ENCODE results near the gene BPIFB3.
"Not testable (repeated sequence)": the region's sequence is repeated elsewhere in the genome, so short reads cannot be mapped to it uniquely, and the experiment has no call there.

The BPIFB3 gene

DNA sequence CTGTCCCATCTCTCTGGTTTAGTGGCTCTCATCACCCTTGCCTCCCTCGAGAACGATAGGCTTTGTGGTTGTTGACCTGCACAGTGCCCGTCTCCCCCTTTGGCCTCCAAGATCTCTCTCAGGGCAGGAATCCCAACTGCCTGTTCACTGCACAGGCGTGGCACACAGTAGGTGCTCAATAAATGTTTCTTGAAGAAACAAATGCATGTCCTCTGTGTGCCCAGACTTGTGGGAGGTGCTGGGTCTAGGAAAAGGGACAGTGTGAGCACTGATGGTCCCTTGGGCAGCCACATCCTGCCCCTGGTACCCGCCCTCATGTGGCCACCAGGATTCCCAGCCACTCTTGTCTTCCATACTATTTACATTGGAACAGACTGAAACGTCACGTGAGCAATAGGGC is 24.8 kb upstream of the BPIFB3 start:
- DNase-seq (ENCODE audit: low read depth), result no peak

DNA sequence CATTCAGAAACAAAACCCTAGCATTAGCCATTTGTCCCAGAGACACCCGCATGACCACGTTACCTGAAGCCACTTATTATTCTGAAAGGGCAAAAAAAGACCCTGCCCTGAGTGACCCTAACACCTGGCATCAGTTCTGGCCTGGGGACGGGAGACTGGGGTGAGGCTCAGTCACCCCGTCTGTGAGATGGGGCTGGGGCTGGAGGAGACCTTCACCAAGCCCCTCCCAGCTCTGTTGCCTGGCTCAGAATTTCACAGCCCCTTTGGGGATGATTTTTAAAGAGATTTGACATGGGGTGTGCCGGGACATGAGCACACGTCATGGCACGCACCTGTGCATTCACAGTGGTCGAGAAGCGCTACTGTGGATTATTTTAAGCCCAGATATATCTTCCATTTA is 23.6 kb upstream of the BPIFB3 start:
- no peak for DNase-seq (ENCODE audit: low read depth)

DNA sequence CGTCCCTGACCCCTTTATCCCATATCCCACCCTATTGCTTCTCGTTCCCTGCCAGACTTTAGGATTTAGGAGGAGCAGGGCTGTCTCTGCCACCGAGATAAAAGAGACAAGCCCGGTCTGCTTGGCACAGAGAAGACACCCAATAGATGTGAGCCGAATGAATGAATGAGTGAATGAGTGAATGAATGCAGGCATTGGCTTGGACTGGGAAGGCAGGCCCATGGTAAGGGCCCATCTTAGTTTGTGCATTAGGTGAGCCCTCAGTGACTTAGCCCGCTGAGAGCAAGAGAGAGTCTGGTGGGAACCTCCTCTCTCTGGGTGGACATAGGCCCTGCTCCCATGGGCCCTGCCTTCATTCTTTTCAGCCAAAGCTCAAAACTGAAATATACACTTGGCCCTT is 23.1 kb upstream of the BPIFB3 start:
- no peak for DNase-seq (ENCODE audit: low read depth)

DNA sequence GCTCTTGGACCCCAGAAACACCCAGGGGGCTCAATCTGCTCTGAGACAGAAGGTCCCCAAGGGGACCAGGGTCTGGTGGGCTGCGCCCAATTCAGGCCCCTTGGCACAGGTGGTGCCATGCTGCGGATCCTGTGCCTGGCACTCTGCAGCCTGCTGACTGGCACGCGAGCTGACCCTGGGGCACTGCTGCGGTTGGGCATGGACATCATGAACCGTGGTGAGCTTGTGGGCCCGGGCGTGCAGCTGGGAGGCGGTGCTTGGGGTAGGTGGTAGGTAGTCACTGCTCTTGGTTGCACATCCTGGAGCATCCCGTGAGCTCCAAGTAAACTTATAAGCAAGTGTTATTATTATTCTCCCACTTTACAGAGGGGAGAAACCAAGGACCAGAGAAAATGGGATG is 22.2 kb upstream of the BPIFB3 start, which contains the start of gene BPIFB6:
BPIFB6 (plus strand) TSS at position 118 of the 400 bp plus-strand sequence; CDS start at position 118, 0 bp downstream.
- no peak for DNase-seq (ENCODE audit: low read depth)

DNA sequence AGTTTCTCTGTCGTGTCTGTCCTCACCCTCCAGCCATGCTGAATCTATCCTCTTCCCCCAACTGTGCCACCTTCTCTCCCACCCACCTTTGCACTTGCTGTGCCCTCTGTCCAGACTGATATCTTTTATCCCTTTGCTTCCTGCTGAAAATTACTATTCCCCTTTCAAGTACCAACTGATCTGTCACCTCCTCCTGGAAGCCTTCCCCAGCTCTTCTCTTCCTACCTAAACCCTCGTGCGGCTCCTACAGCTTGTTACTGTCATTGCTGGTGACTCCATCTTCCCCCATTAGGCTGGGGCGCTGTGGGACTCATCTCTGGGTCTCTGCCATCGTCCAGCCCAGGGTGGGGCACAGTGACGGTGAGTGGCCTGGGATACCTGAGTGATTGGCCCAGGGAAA is 21.1 kb upstream of the BPIFB3 start:
- DNase-seq (ENCODE audit: low read depth), result no peak

DNA sequence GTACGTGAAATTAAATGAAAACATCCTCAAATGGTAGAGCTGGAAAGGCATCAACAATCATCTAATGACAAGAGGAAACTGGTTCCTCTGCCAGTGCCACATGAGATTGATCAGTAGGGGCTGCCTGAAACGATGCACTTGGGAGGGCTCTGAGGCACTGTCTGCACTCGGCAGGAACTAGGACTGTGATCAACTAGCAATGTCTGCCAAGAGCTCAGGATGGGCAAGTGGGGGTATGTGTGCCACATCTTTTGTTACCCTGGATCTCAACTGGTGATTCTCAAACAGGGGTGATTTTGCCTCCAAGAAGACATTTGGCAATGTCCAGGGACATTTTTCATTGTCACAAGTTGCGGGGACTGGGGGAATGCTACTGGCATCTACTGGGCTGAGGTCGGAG is 20.3 kb upstream of the BPIFB3 start:
- no peak for DNase-seq (ENCODE audit: low read depth)

DNA sequence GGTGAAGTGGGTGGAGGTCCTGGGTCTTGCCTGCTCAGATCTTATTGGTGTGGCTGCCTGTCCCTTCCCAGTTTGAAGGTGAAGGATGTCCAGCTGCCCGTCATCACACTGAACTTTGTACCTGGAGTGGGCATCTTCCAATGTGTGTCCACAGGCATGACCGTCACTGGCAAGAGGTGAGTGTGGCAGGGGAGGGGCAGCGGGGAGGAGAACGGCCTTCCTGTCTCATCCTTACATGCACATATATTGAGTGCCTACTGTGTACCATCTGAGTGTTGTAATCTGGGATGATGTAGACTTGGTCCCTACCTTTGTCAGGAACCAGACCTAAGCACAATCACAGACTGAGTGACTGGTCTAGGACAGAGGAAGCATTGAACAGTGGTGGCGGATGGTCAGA is 19.6 kb upstream of the BPIFB3 start:
- no peak for DNase-seq (ENCODE audit: low read depth)

DNA sequence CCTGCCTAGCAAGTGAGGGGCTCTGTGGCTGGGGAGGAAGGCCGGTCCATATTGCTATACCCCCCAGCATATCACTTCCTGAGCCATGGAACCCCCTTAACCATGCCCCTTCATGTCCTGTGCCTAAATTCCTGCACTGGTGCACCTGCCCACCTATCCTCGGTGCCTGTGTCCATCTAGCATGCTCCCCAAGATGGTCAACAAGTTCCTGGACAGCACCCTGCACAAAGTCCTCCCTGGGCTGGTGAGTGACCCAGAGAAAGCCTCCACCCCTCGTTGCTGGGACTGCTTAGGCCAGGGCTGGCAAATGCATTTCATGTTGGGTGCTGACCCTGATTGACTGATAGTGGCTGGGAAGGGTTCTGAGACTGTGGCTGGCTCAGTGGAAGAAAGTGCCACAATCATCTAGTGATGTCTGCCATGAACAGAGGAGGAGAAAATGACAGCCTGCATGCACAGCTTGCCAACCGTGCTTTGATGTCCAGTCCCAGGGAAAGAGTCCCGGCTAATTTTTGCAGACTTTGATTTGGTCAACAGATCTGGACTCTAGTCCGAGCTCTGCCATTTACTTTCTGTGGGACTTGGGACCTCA is 18.7 kb upstream of the BPIFB3 start:
- no peak for DNase-seq (ENCODE audit: low read depth)

DNA sequence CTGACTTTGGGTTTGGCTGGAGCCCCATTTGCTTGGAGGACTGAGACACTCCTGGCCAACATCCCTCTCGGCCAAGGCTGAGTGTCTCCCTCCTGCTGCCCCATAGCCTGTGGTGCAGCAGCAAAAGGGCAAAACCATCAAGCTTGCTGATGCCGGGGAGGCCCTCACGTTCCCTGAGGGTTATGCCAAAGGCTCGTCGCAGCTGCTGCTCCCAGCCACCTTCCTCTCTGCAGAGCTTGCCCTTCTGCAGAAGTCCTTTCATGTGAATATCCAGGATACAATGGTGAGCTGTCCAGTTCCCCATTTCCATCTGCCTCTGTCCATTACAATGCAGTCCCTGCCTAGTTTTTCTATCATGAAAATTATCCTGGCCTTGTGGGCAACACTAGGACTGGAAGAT is 16.2 kb upstream of the BPIFB3 start:
- no peak for DNase-seq (ENCODE audit: low read depth)

DNA sequence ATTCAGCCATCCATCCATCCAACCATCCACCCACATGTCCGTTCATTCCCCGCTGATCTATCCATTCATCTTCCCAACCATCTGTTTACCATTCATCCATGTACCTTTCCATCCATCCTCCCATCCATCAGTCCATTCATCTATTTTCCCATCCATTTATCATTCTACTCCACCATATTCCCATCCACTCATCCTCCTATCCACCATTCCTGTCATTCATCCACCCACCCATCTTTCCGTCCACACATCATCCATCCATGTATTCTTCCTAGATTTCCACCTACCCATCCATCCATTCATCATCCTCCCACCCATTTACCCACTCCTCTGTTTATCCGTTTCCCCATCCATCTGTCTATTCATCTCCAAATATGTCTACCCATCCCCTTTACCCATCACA is 15.5 kb upstream of the BPIFB3 start:
- no peak for DNase-seq (ENCODE audit: low read depth)

DNA sequence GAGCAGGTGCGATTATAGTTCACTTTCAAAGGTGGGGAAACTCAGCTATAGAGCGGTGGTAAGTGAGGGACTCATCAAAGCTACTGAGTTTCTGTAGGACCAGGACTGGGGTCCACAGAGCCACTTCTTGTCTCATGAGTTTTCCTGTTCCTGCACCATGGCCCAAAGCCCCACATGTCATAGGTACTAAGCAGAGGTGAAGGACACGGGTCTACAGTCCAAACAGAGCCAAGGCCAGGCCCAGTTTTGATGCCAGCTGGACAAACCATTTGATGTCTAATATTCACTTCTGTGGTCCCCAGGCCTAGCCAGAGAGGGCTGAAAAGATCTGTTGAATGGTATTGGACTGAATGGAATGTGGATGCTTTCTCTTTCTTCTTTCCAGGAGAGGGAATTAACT is 11.3 kb upstream of the BPIFB3 start:
- no peak for DNase-seq (ENCODE audit: low read depth)

DNA sequence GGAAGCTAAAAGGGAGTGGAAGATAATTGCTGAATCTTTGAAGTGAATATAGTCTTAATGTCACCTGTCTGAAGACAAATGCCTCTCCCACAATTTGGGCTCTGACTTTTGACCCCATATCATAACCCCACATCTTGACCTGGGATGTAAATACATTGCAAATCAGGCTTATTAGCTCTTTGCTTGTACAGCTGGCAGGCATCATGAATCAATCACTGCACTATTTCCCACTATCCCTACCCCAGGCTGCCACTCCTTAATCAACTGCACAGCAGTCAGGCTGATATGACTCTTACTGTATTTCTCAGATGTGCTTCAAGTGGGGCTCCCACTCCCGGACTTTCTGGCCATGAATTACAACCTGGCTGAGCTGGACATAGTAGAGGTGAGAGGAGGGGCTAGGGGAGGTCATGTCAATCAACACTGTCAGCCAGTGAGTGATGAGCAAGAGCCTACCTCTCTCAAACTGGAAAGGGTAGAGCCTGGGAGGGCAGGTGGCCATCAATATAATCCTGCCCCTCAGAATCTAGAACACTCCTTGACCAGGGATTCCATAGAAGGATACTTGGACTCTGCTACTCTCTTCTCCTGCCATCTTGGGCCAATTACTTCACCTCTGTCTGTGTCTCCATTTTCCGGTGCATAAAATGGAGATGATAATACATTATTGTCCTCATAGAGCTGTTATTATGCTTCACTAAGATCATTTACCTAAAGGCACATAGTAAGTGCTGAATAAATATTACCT is 10.5 kb upstream of the BPIFB3 start:
- no peak for DNase-seq (ENCODE audit: low read depth)

DNA sequence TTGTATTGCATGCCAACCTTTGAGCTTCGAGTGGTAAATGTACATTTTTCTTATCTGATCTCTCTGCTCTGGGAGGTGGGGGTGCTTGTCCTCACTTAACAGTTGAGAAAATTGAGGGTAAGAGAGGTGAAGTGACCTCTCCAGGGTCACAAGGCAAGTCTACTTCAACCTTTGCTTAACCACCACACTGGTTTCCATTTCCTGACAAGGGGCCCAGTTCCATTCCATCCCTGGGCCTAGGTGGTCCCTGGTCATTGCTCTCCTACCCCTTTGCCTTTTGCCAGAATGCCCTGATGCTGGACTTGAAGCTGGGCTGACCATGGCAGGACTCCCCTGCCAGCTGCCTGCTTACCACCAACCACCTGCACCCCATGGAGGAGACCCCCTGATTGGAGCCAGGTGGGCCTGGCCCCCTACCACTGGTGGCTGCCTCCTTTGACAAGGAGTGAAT is 9.9 kb upstream of the BPIFB3 start:
- DNase-seq (ENCODE audit: low read depth), result no peak

DNA sequence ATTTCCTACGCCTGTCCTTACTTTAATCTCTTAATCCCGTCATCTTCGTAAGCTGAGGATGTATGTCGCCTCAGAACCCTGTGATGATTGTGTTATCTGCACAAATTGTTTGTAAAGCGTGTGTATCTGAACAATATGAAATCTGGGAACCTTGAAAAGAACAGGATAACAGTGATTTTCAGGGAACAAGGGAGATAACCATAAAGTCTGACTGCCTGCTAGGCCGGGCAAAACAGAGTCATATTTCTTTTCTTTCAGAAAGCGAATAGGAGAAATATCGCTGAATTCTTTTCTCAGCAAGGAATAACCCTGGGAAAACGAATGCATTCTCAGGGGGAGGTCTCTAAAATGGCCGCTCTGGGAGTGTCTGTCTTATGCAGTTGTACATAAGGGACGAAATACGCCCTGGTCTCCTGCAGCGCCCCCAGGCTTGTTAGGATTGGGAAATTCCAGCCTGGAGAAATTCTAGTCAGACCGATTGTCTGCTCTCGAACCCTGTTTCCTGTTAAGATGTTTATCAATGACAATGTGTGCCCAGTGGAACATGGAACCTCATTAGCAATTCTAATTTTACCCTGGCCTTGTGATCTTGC is 8.5 kb upstream of the BPIFB3 start:
- DNase-seq (ENCODE audit: low read depth), result not testable (repeated sequence)

DNA sequence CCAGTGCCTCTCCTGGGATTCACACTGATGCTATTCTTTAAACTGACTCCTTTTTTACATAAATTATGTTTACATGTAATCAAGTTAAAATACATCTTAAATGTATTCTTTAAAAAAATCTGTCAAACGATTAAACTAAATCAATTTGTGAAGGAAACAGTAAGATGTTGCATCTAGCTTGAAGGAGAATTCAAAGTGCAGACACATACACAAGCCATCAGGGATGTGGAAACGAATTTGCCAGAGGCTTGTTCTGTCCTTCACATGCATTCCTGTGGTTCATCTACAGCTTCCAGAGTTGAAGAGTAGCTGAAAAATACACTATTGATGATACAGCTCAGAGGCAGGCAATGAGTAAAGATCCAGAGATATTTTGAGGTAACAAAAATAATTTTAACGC is 7.3 kb upstream of the BPIFB3 start:
- no peak for DNase-seq (ENCODE audit: low read depth)

DNA sequence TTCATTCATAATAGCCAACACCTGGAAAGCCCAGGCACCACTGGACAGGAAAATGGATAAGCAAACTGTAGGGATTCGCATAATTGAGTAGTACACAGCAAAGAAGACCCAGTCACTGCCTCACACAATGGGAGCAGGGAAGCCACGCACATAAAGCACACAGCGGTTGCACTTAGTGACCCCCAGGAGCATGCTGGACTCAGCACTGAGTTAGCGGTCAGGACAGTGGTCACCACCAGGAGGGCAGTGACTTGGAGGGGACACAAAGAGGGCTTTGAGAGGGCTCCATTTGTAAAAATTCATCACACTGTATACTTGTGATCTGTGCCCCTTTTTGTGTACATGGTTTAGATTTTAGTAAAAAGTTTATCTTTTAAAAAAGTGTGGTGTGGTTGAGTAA is 2.4 kb upstream of the BPIFB3 start:
- no peak for DNase-seq (ENCODE audit: low read depth)

DNA sequence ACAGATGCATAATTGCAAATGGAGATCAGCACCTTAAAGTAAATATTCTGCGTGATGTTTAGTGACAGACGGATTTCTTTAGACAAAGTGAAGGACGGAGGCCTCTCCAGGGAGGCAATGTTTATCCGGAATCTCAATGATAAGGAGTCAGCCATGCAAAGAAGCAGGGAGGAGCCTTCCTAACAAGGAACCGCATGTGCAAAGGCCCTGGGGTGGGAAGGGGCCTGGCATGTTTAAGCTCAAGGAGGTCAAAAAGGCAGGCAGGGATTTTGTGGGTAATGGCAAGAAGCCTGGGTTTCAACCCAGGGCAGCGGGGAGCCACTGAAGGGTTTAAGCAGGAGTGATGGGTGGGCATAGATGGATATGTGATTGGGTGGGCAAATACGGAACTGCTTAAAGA is 678 bp downstream of the BPIFB3 start:
- no peak for DNase-seq (ENCODE audit: low read depth)

DNA sequence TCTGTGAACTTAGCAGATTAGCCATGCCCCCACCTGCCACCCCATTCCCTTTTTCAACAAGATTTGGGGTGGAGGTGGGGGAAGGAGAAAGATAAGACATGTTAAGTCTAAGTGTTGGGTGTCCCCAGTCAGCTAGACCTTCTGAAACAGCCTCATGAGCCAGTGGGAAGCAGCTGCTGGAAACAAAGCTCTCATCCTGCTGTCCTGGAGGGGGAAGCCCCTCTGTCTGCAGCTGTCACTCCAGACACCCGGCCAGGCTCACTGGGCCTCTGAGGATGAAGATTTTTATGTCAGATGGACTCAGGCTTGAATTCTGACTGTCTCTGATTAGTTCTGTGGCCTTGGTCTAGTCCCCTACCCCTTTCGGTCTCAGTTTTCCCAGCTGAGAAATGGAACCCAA is 1.1 kb downstream of the BPIFB3 start:
- no peak for DNase-seq (ENCODE audit: low read depth)

DNA sequence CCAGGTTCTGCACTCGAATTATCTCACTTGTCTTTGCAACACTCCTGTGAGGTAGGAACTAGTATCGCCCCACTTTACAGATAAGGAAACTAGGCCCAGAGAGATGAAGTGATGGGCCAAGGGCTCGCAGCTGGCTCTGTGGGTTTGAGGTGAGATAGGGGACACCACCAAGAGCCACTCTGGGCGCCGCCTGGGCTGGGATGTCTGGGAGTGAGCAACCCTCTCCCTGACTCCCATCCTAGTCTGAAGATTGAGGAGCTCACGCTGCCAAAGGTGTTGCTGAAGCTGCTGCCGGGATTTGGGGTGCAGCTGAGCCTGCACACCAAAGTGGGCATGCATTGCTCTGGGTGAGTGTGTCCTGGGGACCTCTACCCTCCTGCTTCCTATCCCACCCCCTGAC is 5.4 kb downstream of the BPIFB3 start:
- DNase-seq (ENCODE audit: low read depth), result no peak

DNA sequence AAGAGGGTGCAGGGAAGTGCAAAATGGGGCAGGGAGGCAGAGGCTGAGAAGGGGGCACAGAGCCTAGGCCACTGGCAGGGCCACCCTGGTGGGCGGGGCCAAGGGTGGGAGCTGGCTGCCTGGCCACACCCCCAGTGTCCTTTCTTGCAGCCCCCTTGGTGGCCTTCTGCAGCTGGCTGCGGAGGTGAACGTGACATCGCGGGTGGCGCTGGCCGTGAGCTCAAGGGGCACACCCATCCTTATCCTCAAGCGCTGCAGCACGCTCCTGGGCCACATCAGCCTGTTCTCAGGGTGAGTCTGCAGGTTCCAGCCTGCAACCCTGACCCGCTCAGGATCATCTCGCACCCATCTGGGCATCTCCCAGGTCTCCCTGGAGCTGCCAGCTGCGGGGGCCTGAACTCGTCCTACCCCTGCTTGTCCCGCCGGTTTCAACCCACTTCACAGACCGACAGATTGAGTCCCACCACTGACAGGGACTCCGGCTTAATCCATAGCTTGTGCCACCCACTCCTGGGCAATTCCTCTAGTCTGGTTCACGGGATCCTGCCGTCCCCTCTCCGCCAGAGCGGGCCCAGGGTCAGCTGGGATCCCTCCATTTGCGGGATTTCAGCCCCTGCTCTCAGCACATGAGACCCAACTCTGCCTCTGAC is 6.2 kb downstream of the BPIFB3 start:
- DNase-seq (ENCODE audit: low read depth), result no peak

DNA sequence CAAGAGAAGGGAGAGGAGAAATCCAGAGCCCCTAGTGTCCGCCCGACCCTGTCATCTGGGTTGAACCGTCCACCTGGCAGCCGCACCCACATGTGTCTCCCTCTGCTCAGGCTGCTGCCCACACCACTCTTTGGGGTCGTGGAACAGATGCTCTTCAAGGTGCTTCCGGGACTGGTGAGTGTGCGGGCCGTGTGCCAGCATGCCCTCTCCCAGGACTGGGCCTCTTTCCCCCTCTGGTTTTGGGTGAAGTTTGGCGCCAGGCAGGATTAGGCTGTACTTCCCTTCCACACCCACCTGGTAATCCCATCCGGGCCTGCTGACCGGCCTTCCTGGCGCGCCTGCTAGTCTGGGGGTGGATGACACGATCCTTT is 7.9 kb downstream of the BPIFB3 start:
- no peak for DNase-seq (ENCODE audit: low read depth)

DNA sequence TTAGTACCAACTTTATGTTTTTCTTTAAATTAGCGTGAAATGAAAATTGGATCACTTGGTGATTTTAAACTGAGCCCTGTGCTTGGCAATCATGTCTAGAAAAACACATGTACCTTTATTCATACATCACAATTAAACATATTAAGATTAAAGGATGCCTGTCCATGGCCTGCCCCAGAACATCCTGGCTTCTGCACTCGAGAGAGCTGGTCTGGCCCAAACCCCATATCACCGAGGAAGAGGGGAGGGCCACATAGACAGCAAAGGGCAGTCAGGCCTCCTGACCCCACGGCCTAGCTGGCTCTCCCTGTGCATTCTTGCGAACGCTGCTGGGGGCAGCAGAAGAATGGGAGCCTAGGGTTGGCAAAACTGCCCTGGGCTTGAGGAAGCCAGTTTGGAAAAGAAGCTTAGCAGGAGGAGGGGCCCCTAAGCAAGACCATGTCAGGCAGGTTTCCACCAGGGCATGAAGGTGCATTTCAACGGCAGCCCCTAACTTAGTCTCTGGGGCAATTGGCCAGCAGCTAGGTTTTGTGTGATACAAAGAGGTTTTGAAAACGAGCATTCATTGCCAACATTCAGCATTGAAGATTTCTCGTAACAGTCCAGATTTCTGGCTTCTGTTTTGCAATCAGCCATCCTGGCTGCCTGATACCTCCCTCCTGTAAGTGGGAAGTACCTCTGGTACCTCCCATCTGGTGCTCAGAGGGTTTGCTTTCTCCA is 8.6 kb downstream of the BPIFB3 start:
- DNase-seq (ENCODE audit: low read depth), result no peak

DNA sequence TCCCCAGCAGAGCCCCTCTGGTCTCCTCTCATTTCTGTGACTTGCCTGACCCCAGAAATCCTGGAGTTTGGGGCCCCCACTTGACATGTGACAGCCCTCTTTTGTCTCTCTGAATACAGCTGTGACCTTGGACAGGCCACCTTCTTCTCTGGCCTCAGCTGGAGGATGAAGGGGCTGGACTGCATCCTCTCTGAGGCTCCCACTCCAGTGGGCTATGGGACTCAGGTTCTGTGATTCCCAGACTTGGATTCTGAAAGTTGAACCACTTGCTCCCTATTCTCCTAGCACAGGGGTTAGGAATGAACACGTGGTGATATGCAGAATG is 9.1 kb downstream of the BPIFB3 start:
- no peak for DNase-seq (ENCODE audit: low read depth)
